HG02938 (cell line): ENCODE results near the gene HOTAIR.

Experiments used
- ATAC-seq: cut with Tn5 transposase; IDR thresholded peaks from one replicate; pipeline ENCODE4 v1.9.1; 2021; ENCODE audit warnings: mild to moderate bottlenecking, moderate library complexity; ENCODE audit not compliant: unreplicated experiment

The HOTAIR gene

DNA sequence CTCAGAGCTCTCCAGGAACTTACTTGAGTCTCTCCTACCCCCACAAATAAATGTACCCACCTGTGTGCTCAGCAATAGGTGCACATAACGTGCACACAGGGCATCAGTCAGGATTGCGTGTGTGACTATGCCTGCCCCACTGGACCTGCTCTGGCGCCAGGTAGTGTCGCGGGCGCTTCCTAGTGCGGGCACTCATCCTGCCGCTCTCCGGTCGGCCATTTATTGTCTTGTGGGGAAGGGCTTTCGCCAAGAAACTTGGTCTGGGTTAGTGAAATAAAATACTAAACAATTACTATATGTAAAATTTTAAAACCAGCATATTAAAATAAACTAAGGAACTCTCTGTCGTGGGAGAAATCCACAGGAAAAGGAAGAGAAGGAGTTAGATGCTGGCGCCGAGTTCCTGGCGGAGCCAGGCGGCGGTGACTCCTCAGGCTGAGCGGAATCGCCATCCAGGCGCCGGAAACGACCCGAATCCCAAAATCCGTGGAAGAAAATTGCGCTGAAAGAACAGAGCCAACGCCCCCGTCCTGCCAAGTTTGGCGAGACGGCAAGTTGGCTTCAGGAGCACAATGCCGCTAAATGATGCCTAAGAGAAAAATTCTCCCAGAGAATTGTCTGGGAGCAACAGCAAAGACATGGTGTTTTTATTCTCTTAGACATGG lies 44.0 kb downstream of the HOTAIR start:
- no peak for ATAC-seq

DNA sequence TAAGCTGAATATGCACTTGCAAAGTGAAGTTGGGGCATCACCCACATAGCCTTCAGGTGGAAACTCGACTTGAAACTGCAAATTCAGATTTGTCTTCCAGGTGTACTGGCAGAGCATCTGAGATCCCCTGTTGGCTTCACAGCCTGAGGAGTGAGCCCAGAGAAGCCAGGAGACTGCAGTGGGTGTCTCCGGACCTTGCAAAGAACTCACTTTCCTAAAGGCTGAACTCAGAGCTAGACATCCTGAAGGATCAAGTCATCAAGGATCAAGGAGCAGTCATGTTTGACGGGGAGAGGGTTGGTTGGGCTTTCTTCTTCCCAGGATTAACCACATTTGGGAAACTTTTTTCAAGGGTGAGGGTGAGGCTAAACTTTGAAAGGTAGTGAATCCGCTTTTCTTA lies 45.2 kb downstream of the HOTAIR start:
- ATAC-seq = no peak

DNA sequence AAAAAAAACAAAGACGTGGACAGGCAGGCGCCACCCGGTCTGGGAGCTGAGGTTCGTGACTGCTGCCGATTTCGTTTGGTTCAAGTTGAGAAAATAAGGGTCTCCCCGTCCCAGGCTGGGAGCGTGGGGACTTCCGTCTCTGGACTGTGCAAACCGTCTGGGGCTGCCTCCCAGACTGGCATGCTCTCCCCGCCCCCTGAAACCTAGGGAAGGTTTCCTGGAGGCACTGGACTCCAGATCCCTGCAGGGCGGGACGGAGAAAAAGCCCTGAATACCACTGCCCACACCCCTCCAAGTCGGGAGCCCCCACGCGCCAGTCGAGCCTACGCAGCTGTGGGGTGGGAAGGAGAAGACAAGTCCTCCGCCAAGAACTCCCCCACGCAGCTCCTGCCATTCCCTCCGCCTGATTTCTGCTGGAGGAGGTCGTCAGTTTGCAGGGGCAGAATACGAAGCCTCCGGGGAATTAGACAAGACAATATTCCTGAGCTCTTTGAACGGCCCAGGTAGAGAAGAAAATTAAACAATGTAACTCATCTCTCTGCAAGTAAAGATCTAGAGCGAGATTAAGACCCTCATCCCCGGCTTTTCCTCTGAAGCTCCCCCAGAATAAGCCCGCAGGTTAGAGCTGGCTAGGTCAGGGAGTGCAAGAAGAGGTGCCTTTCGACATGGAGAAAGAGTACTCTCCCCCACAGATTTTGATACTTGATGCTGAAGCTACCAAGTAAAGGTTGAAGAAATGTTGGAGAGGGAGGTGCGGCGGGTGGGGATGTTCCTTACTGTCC lies 46.5 kb downstream of the HOTAIR start:
- ATAC-seq = no peak

DNA sequence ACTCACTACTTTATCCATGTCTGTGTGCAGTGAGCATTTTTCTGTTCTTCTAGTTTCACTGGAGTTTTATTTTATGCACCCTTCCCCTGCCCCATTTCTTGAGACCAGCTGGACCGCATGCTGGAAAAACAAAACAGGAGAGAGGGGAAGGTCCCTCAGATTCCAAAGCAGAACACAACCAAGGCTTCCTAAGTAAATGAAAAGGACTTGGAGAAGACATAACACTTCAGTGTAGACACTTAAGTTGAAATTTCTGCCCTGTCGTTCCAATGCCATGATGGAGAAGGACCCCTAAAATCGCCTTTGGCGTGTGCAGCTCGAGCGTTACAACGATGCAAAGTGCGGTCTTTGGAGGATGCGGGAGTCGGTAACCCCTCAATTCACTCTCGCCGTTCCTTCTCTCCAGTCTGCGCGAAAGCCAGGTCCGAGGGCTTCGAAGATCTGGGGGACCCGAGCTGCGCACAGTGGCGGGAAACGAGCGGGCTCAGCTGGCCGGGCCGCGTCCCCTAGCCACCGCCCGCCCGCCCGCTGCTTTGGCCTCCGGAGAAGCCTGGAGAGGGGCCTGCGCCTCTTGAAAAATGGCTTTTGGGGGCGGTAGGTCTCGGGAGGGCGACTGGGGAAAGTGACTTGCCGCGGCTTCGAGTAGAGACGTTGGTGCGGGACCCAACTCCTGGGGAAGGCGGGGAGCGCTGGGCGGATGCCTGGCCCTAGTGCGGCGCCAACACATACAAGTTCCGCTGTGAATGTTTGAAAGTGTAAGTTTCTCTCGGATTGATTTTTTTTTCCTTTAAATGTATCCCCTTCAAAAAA lies 47.3 kb downstream of the HOTAIR start:
- ATAC-seq = no peak

DNA sequence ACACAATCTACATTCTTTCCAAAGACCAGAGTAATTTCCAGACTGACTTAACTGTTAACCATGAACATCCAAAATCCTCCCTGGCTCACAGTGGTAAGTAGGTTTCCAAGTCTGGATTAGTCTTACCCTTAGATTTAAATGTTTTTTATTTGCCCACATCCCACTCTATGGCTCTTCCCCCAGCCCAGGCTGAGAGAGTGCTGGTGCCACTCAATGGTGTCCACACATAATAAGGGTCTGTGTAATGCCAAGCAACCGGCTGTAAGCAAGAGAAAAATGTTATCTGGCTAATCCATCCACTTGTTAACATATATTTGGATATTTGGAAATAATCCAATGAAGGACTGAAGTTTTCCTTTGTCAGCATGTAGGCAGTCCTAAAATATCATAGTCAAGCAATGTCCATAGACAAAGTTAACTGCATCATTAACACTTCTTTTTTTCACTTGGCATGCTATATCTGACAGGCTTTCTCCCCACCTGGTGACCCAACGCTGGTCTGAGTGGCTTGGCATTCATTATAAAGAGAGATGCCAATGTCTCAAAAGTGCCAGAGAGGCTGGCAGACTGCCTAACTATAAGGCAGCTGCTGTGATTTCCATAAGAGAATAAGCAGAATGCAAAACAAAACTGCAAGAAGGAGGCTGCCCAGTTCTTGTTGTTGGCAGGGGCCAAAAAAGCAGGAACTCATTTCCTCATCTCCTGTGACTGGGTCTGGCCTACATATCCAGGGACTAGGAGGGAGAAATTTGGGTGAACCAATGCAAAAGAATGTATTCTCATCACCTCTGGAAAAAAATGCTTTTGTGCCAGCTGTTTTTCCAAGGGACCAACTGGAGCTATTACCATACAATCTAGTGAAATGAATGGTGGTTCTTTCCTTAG lies 50.0 kb downstream of the HOTAIR start:
- no peak for ATAC-seq

DNA sequence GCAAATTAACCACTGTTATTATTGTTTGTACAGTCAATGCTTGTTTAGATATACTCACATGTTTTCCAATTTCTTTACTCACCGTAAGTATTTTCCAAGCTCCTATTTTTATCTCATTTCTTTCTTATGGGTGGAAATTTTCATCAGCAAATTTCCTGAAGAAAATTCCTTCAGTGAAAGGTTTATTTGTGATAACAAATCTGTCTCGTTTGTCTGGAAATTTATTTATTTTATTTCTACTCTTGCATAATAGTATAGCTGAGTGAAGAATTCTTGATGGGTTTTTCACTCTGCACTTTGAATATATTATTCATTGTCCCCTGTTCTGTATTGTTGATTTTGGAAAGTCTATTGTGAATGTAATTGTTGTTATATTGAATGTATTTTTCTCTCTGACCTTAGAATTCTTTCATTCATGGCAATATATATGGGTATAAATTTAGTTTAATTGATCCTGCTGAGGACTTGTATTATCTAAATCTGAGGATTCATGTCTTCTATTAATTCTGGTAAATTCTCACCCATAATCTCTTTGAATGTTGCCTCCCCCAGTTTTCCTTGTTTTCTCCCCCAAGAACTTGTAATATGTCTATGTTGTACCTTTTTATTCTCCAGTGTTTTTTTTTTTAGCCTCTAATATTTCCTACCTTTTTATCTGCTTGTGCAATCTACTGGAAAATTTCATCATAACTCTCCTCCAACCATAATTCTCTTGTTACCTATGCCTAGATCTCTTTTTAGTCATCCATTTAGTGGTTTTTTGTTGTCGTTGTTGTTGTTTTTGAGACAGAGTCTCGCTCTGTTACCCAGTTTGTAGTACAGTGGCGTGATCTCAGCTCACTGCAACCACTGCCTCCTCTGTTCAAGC lies 57.7 kb downstream of the HOTAIR start:
- ATAC-seq = no peak
